EL (cell line): ENCODE data around the gene ATXN7.

Experiments used
- DNase-seq: peaks from one replicate; pipeline ENCODE4 v3.0.0-alpha.2; 2016

The ATXN7 gene

GRCh38 chr3:63863150-63864007 is at the start of gene ATXN7, which contains the start of gene THOC7:
TSS of gene ATXN7 (plus strand) at chr3:63863867. CDS start at chr3:63912599, 48,732 bp downstream.
TSS of gene THOC7 (minus strand) at chr3:63863805. CDS start at chr3:63863790, 15 bp downstream.
- DNase-seq = peak; percentile 67

DNA sequence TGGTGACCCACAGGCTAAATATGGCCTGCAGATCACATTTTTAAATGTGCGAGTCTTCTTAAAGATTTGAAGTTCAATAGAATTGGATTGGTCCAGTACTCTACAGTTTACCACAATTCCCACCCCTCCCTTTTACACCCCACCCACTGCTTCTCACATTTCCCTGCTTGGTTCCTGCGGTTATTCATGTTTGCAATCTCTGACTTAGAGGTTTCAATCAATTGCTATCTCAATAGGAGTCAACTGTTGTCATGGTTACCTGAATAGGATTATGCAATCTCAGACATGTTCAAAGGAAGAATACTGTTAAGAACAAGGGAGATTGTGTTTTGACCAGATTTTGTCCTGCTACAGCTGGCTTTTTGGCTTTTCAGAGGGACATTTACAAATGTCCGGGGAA is 49.4 kb upstream of the ATXN7 start:
- no peak for DNase-seq

DNA sequence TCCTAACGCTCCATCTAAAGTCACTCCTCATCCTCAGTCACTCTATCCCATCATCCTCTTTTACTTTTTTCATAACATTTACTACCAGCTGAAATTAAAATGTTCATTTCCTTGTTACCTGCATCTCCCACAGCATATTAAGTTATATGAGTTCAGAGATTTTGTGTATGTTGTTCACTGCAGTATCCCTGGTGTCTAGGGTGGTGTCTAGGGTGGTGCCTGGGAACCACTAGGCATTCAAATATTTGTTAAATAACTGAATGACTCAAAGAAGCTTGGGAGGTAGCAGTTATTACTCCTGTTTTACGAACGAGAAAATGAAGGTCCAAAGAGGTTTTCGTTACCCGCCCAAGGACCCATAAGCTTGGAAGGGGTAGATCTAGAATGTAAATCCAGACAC is 46.4 kb upstream of the ATXN7 start:
- no peak for DNase-seq

DNA sequence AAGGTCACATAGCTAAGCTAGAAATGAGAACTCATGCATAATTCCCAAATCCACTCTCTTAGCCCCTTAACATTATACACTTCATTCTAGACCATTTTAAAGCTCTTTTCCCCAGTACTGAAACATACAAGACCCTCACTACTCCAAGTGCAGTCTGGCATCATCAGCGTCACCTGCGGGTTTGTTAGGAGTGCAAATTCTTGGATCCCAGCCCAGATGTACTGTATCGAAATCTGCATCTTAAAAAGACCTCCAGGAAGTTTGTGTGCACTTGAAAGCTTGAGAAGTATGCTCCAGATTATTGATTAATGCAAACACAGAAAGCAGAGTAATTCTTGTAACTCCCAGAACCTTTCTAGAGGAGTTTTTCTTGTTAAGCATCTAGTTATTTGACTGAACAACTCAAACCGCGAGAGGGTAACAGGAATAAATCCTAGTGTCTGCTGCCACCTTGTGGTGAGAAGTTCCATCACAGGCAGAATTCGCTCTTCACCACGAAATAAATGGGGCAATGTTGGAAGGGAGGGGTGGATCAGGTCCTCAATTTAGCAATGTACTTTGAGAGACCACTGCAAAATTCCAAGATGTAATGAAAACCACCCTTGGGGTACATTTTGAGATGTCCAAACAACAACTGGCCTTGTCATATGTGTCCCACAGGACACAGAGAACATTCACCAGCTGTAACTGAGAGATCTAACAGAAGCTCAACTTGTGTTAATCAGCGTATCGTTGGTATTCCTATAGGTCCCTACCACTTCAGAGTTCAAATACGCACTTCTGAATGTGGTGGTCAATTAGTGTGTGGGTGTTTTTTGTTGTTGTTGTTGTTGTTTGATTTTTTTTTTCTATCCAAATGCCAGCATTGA is 45.2 kb upstream of the ATXN7 start:
- peak; percentile 56 for DNase-seq

DNA sequence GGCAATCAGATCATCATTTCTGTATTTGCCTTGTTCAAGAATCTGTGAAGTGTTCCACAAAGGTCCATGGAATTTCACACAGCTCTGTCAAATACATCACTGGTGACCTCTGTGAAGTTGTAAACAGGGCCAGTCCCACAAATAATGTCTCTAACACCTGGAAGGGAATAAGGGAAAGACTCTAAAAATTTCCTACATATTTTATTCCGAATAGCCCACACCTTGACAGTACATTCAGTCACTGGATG is 44.6 kb upstream of the ATXN7 start, which contains the start of gene C3orf49:
Gene C3orf49, plus strand, starts transcription at position 149 of the 248 bp plus-strand sequence. CDS start 173 bp downstream, outside the sequence.
- no peak for DNase-seq

- DNase-seq = peak; percentile 81
Measured at GRCh38 chr3:63824309-63824708, 39.4 kb upstream of the ATXN7 start.

GRCh38 chr3:63830526-63830925 is 33.1 kb upstream of the ATXN7 start:
- DNase-seq = no peak

DNA sequence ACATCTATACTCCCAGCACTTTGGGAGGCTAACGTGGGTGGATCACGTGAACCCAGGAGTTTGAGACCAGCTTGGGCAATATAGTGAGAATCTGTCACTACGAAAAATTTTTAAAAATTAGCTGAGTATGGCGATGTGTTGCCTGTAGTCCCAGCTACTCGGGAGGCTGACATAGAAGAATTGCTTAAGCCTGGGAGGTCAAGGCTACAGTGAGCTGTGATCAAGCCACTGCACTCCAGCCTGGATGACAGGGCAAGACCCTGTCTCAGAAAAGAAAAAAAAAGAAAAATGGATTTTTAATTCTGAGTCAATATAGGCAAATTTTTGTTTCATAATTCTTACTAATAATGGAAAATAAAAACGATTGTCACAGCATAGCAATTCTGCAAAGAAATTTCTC is 31.3 kb upstream of the ATXN7 start:
- no peak for DNase-seq

DNA sequence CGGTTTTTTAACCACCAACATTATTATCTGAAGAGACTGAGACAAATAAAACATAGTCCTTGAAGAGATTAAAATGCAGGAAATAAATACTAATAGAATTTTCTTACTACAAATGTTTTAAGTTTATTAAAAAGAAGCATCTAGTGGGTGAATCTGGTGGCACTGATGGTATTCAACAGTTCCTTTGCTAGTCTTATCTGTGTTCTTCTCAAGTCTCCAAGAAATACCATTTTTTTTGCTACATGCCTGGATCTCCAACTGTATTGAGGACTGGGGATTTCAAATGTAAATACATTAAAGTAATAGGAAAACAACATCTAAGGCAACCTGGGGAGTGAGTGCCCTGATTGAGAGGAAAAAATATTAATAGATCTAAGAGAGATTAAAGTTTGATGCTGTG is 22.0 kb upstream of the ATXN7 start:
- DNase-seq = no peak

DNA sequence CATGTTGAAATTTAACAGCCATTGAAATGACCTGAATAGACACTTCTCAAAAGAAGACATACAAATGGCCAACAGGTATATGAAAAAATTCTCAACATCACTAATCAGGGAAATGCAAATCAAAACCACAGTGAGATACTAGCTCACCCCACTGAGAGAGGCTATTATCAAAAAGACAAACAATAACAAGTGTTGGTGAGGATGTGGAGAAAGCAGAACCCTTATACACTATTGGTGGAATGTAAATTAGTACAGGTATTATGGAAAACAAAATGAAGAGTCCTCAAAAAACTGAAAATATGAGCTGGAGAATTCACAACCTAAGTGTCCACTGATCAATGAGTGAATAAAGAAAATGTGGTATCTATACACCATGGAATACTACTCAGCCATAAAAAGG is 21.5 kb upstream of the ATXN7 start:
- no peak for DNase-seq

GRCh38 chr3:63845215-63845614 is 18.5 kb upstream of the ATXN7 start:
- peak; percentile 13 for DNase-seq

DNA sequence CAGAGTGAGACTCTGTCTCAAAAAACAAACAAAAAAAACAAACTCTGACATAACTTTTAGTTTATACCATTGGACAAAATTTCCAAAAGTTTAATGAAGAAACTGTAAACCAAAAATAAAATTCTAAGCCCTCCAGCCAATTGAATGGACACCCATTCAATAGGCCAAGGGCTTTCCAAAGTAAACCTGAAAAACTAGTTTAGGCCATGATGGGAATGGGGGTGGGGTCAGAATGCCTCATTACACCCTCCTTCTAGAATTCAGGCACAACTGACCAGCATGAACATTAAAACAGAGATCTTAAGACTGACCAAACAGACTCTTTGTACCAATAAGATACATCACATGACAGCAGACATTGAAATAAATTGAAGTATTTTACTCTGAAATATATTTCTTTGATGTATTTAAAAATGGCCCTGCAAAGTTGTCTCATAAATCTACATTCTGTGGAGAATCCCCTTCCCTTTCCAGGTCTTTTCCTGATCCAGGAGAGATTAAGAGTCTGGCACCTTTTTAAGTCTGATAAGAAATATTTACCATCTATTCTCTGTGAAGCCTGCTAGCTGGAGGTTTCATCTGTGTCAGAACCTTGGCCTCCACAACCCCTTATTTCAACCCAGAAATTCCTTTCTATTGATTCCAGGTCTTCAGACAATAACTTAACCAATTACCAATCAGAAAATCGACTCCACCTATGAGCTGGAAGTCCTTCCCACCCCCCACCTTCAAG is 15.8 kb upstream of the ATXN7 start:
- no peak for DNase-seq

DNA sequence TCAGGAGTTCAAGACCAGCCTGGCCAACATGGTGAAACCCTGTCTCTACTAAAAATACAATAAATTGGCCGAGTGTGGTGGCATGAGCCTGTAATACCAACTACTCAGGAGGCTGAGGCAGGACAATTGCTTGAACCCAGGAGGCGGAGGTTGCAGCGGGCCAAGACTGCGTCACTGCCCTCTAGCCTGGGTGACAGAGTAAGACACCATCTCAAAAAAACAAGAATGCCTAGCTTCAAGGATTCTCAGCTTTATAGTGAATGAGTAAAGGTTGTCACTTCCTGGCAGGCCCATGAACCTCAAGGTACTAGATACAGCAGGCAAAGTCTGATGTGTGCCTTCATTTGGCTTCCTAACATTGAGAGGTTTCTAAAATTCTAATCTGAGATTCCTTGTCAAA is 14.5 kb upstream of the ATXN7 start:
- no peak for DNase-seq

DNA sequence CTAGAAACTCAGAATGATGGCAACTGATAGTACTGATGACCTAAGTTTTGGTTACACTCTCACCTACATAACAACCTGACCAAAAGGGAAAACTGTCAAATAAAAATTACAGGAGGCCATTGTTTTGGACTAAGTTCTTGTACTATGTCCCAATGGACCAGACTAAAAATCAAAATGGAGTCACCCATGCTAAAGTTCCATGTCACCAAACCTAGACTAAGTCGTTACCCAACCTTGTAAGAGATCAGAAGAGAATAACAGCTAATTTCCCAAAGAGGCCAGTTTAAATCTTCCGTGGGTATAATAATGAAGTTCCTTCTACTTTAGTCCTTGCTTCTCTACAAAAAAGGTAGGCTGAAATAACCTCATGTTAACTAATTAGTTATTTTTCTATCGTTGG is 12.4 kb upstream of the ATXN7 start:
- DNase-seq = no peak

- DNase-seq = no peak
Measured at GRCh38 chr3:63853106-63853505, 10.6 kb upstream of the ATXN7 start.

DNA sequence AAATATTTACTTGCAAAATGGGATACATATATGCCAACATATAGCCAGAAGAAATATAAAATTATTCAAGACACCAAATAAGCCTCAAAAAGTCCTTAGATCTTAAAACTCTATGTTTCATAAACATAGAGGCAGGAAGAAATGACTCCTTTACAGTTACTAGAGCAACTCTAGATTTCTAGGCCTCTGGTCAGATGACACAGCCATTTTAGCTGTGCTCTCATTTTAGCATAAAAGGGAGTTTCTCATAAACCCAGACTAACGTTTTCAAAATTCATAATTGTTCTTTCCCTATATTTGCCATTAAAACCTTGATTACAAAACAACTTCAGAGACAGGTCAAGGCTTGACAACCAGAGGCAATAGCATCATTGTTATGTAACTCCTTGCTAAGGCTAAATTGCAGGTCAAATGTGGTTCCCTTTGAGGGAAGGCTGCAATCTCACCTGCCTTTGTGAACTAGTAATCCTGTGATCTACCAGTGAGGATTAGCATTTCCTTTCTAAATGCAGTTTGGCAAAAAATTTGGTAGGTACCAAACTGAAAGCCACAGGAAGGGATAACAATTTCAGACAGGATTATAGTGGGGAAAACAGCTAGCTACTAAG is 8.2 kb upstream of the ATXN7 start:
- DNase-seq = no peak

GRCh38 chr3:63857311-63857710 is 6.4 kb upstream of the ATXN7 start:
- peak; percentile 44 for DNase-seq

GRCh38 chr3:63860776-63861175 is 2.9 kb upstream of the ATXN7 start:
- DNase-seq = no peak

- no peak for DNase-seq
Measured at GRCh38 chr3:63861306-63861705, 2.4 kb upstream of the ATXN7 start.

GRCh38 chr3:63862804-63863149 is 890 bp upstream of the ATXN7 start:
- DNase-seq = no peak

DNA sequence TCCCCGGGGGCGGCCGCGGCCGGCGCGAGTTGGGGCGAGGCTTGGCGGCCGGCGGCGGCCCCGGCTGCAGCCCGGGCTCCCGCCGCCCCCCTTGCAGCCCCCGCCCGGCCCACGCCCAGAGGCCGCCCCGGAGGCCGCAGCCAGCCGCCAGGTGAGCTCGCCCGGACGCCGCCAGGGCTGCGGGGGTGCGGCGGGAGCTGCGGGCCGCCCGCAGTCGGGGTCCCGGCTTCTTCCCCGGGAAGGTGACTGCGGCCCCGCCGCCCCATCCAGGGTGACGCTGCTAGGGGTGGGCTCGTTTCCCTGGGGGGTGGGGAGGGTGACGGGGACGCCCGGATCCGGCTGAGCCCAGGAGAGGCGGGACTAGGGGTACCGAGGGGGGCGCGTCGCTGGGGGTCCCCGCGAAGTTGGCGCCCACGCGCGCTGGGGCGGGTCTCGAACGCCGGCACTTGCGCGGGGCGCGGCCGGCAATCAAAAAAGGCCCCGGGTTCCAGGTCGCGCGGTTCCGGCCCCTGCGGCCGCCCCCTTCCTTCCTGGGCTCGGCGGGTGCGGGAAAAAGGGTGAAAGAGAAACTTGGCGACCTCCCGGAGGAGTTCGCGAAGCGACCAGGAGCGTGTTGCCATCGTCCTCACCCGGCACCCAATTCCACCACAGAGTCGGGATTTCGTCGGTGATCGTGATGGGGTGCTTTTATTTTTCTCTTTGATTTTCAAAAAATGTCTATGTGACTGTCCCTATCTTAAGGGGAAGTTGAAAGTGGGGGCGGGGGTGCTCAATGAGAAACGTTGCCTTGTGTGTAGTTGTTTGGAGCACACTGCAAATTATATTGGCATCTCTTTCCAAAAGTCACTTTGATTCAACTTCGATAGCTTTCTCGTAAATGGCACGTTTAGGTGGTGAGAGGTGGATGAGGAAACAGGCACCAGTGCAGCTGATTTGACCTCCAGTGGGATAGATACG is 619 bp downstream of the ATXN7 start:
- peak; percentile 33 for DNase-seq

GRCh38 chr3:63864965-63865327 is 1.3 kb downstream of the ATXN7 start:
- DNase-seq = no peak
